Esophagus squamous epithelium (tissue), 5 donors: ENCODE measurements around the gene PNRC1. TPM values are rescaled to one million over a fixed set of nuclear protein-coding genes. Genes with fewer than 3 reads are reported as not detected.

Source experiments
- DNase-seq: peaks from one replicate; lab custom pipeline; 2025; lab: John Stamatoyannopoulos, UW
- H3K27ac ChIP-seq, 4 donors: fragments of 200-600 bp; sonication (generic); one replicate each; pipeline ENCODE4 v1.5.1; 2016 to 2019; ENCODE audit warnings: mild to moderate bottlenecking in 1 of 4
- H3K27me3 ChIP-seq, 4 donors: fragments of 200-600 bp; sonication (generic); 1 replicate in 3 of 4; 2 replicates in 1 of 4; pipeline versions ENCODE4 v1.5.1 to v1.6.0; 2017 to 2021; ENCODE audit warnings: antibody characterized with exemption in 1 of 4
- H3K36me3 ChIP-seq, 3 donors: fragments of 200-600 bp; sonication (generic); one replicate each; pipeline ENCODE4 v1.5.1; 2016 to 2019
- H3K4me1 ChIP-seq, 3 donors: fragments of 200-600 bp; sonication (generic); one replicate each; pipeline ENCODE4 v1.5.1; 2017 to 2019
- H3K4me3 ChIP-seq, 4 donors: fragments of 200-600 bp; sonication (generic); 1 replicate in 3 of 4; 2 replicates in 1 of 4; pipeline ENCODE4 v1.5.1; 2016 to 2019; ENCODE audit warnings: mild to moderate bottlenecking in 2 of 4, moderate library complexity in 1 of 4
- H3K9me3 ChIP-seq, 3 donors: fragments of 200-600 bp; sonication (generic); one replicate each; pipeline ENCODE4 v1.5.1; 2016 to 2019
- POLR2A ChIP-seq, 4 donors: fragments of 450-650 bp; IDR thresholded peaks; one replicate each; pipeline ENCODE4 v1.6.1; 2017; ENCODE audit warnings: antibody characterized with exemption in 4 of 4, mild to moderate bottlenecking in 4 of 4, moderate library complexity in 3 of 4
- WGBS, 2 donors: methylation state at CpG; one replicate each; pipeline ENCODE4 v1.1.5; 2018; 5-methylcytosine and 5-hydroxymethylcytosine counted together
- intact Hi-C: fragments of 100-400 bp; cut with DNase I; formaldehyde crosslinking; loops from one replicate; pipeline ENCODE4 v1.15.0; 2022
- total RNA-seq, 4 donors: library from RNA; depleted of rRNA; stranded (reverse); fragments of >200 nt; gene quantifications; one replicate each; pipeline ENCODE4 v1.1.0, GENCODE V29; 2016
- TF ChIP-seq, protein P1 (sequence below), 6 experiments: fragments of 450-650 bp in 4 of 6; fragments of 200-600 bp in 2 of 6; sonication (generic) in 2 of 6; IDR thresholded peaks; one replicate each; pipeline ENCODE4 v1.5.1; 2016 to 2019; ENCODE audit warnings: antibody characterized with exemption in 6 of 6, mild to moderate bottlenecking in 4 of 6, moderate library complexity in 4 of 6
- donor health status: DM: yes; HTN: yes; CAD: no.

PNRC1 gene
- total RNA-seq, 4 donors from 2014 or later = 55.0 to 168 (median 85.4) TPM

DNA sequence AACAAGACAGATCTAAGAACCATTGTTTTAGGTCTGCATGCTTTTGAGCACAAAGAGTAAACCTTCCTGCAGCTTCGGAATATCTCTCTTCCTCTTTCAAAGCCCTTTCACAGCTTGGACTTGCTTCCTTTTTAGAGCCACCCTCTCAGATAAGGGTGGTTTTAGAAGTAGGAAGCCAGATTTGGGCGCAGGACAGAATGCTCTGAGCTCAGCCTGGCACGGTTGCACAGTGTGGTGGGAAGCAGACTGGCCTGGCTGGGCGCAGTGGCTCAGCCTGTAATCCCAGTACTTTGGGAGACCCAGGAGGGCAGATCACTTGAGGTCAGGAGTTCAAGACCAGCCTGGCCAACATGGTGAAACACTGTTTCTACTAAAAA lies 35.6 kb upstream of the PNRC1 start:
- peaks cover 0 to 11% (median 0%) of the 10 kb centered on the region in 3 donors for H3K4me1 ChIP-seq
- WGBS, 2 donors = 68 to 83% methylated on average over 3 of the region's 4 CpGs
- DNase-seq = no peak
- no peaks in the 10 kb centered on the region for H3K9me3 ChIP-seq
- H3K27ac ChIP-seq = no peak overlapping the region
- intact Hi-C loops = no loop called here
- no peak for TF ChIP-seq POLR2A (IDR thresholded peaks at IDR 0.05)
- H3K4me3 ChIP-seq = no peak overlapping the region
- no peaks in the 10 kb centered on the region for H3K27me3 ChIP-seq
- no peaks in the 10 kb centered on the region for H3K36me3 ChIP-seq

GRCh38 chr6:89045576-89045975 lies 35.0 kb upstream of the PNRC1 start:
- H3K27me3 ChIP-seq = no peaks in the 10 kb centered on the region
- no peak overlapping the region for H3K4me3 ChIP-seq
- H3K27ac ChIP-seq = no peak overlapping the region
- DNase-seq = no peak
- intact Hi-C loops = no loop called here
- no peaks in the 10 kb centered on the region for H3K9me3 ChIP-seq
- no peak for TF ChIP-seq POLR2A (IDR thresholded peaks at IDR 0.05)
- TF ChIP-seq, protein P1, sequence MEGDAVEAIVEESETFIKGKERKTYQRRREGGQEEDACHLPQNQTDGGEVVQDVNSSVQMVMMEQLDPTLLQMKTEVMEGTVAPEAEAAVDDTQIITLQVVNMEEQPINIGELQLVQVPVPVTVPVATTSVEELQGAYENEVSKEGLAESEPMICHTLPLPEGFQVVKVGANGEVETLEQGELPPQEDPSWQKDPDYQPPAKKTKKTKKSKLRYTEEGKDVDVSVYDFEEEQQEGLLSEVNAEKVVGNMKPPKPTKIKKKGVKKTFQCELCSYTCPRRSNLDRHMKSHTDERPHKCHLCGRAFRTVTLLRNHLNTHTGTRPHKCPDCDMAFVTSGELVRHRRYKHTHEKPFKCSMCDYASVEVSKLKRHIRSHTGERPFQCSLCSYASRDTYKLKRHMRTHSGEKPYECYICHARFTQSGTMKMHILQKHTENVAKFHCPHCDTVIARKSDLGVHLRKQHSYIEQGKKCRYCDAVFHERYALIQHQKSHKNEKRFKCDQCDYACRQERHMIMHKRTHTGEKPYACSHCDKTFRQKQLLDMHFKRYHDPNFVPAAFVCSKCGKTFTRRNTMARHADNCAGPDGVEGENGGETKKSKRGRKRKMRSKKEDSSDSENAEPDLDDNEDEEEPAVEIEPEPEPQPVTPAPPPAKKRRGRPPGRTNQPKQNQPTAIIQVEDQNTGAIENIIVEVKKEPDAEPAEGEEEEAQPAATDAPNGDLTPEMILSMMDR (IDR thresholded peaks at IDR 0.05) = no peak
- no peaks in the 10 kb centered on the region for H3K36me3 ChIP-seq
- 70 to 79% methylated on average over 5 of the region's 5 CpGs for WGBS, 2 donors
- H3K4me1 ChIP-seq = peaks cover 4 to 16% (median 5%) of the 10 kb centered on the region in 3 donors

DNA sequence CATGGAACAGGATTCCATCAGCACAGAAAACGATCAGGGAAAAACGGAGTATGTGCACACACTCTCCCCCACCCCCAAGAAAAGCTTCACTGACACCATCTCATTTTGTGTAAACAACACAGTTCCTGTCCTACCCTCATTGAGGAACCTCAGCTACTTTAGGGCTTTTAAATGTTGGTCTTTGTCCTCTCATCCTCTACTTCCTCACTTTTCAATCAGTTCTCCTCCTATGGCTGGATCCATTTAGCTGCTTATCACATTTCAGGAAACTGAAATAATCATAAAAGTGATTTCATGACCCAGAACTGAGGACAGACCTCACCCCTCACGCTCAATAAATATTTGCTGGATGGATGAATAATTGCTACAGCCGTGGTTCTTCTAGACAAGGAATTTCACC lies 33.1 kb upstream of the PNRC1 start:
- Histone ChIP-seq H3K4me1 (peaks cover 6 to 20% (median 6%) of the 10 kb centered on the region in 3 donors), H3K36me3 (no peaks in the 10 kb centered on the region), H3K27me3 (no peaks in the 10 kb centered on the region), H3K9me3 (no peaks in the 10 kb centered on the region), H3K27ac (no peak overlapping the region), H3K4me3 (no peak overlapping the region)
- WGBS, 2 donors = 57 to 68% methylated on average over 4 of the region's 4 CpGs
- DNase-seq = no peak
- intact Hi-C loops = no loop called here
- TF ChIP-seq, protein P1 (IDR thresholded peaks at IDR 0.05) = no peak

GRCh38 chr6:89048288-89048923 lies 32.1 kb upstream of the PNRC1 start:
- no peaks in the 10 kb centered on the region for H3K9me3 ChIP-seq
- no peaks in the 10 kb centered on the region for H3K36me3 ChIP-seq
- no peak overlapping the region for H3K27ac ChIP-seq
- no peak overlapping the region for H3K4me3 ChIP-seq
- TF ChIP-seq, protein P1 (IDR thresholded peaks at IDR 0.05) = no peak
- no peak for TF ChIP-seq POLR2A (IDR thresholded peaks at IDR 0.05)
- WGBS, 2 donors = 74 to 75% methylated on average over 2 to 3 of the region's 3 CpGs
- no peaks in the 10 kb centered on the region for H3K27me3 ChIP-seq
- DNase-seq = no peak
- peaks cover 6 to 20% (median 6%) of the 10 kb centered on the region in 3 donors for H3K4me1 ChIP-seq
- intact Hi-C loops = no loop called here

- H3K9me3 ChIP-seq = no peaks in the 10 kb centered on the region
- H3K4me1 ChIP-seq = peaks cover 6 to 20% (median 6%) of the 10 kb centered on the region in 3 donors
- 75% methylated on average over 1 of the region's 1 CpG for WGBS, 2 donors
- no peaks in the 10 kb centered on the region for H3K36me3 ChIP-seq
- intact Hi-C loops = no loop called here
- H3K27ac ChIP-seq = no peak overlapping the region
- no peak overlapping the region for H3K4me3 ChIP-seq
- no peak for DNase-seq
- H3K27me3 ChIP-seq = no peaks in the 10 kb centered on the region
- no peak for TF ChIP-seq POLR2A (IDR thresholded peaks at IDR 0.05)
- TF ChIP-seq, protein P1 (IDR thresholded peaks at IDR 0.05) = no peak
Measured at GRCh38 chr6:89048985-89049384, 31.6 kb upstream of the PNRC1 start.
